ENCODE results near the gene FADD.

DNA sequence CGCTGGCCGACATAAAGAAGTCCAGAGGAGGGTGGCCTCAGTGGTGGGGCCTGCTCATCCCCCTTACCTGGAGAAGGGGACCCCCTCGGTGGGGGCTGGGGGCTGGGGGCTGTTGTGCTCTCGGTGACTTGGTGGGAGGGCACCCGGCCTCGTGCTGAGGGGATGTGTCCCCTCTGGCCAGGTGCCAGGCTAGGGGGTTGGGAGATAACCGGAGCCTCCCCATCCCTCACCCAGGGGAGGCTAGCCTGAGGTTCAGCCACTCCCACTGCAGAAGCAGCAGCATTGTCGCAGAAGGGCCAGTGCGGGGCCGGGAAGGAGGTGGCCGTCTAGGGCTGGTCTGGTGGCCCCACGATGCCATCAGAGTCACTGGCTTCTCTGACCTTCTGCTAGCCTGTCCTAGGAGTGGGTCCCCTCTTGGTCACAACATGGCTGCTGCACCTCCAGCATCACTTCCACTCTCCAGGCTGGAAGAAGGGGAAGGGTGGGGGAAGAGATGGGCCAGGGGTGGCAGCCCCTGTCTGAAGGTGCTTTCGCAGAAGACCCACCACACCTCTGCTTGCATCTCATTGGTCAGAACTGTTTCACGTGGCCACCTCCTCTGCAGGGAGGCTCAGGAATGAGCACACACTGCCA is 44.2 kb upstream of the FADD start:
- no peak for TF ChIP-seq TAF1 (IDR thresholded peaks at IDR 0.05; ENCODE audit: low read depth)
- no peak for TF ChIP-seq CREB1 (IDR thresholded peaks at IDR 0.05; ENCODE audit: low read depth)
- TF ChIP-seq MAX (IDR thresholded peaks at IDR 0.05): no peak
- TF ChIP-seq, protein P1, sequence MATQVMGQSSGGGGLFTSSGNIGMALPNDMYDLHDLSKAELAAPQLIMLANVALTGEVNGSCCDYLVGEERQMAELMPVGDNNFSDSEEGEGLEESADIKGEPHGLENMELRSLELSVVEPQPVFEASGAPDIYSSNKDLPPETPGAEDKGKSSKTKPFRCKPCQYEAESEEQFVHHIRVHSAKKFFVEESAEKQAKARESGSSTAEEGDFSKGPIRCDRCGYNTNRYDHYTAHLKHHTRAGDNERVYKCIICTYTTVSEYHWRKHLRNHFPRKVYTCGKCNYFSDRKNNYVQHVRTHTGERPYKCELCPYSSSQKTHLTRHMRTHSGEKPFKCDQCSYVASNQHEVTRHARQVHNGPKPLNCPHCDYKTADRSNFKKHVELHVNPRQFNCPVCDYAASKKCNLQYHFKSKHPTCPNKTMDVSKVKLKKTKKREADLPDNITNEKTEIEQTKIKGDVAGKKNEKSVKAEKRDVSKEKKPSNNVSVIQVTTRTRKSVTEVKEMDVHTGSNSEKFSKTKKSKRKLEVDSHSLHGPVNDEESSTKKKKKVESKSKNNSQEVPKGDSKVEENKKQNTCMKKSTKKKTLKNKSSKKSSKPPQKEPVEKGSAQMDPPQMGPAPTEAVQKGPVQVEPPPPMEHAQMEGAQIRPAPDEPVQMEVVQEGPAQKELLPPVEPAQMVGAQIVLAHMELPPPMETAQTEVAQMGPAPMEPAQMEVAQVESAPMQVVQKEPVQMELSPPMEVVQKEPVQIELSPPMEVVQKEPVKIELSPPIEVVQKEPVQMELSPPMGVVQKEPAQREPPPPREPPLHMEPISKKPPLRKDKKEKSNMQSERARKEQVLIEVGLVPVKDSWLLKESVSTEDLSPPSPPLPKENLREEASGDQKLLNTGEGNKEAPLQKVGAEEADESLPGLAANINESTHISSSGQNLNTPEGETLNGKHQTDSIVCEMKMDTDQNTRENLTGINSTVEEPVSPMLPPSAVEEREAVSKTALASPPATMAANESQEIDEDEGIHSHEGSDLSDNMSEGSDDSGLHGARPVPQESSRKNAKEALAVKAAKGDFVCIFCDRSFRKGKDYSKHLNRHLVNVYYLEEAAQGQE (IDR thresholded peaks at IDR 0.05; ENCODE audit: low read depth): no peak
- no peak for TF ChIP-seq EP300 (IDR thresholded peaks at IDR 0.05; ENCODE audit: borderline replicate concordance)
- TF ChIP-seq YY1 (IDR thresholded peaks at IDR 0.05; ENCODE audit: low read depth): no peak
- TF ChIP-seq TEAD4 (IDR thresholded peaks at IDR 0.05): no peak
- no peak for TF ChIP-seq FOXM1 (IDR thresholded peaks at IDR 0.05; ENCODE audit: borderline replicate concordance, low read depth)
- TF ChIP-seq ZBTB7A (IDR thresholded peaks at IDR 0.05; ENCODE audit: low read depth): no peak

All from Ishikawa (cell line).